Lung (tissue), 12 donors: ENCODE data around the gene SLBP. TPM values are rescaled to one million over a fixed set of nuclear protein-coding genes. Genes with fewer than 3 reads are reported as not detected.
A peak's percentile ranks its signal among the peaks of the same experiment; 100 is the strongest.

Experiments used
- ATAC-seq: fragments of 200-7000 bp; cut with Tn5 transposase; one replicate; pipeline ENCODE4 v1.9.1; 2020; ENCODE audit warnings: moderate number of reproducible peaks; ENCODE audit not compliant: insufficient read depth, low FRiP score
- DNase-seq, 3 donors: peaks; one replicate each; pipeline ENCODE4 v3.0.0-alpha.2; 2013 to 2017
- H3K27ac ChIP-seq, 2 donors: one replicate each; pipeline ENCODE4 v1.5.1; 2013; ENCODE audit warnings: mild to moderate bottlenecking in 2 of 2, moderate library complexity in 2 of 2, control low read depth in 1 of 2, inconsistent platforms in 1 of 2, low read depth in 1 of 2, low read length in 1 of 2
- H3K27me3 ChIP-seq, 3 donors: one replicate each; pipeline ENCODE4 v1.5.1; 2013; ENCODE audit warnings: low read length in 2 of 3; ENCODE audit not compliant: control insufficient read depth in 3 of 3, insufficient read depth in 3 of 3
- H3K36me3 ChIP-seq, 4 donors: one replicate each; pipeline ENCODE4 v1.5.1; 2013; ENCODE audit warnings: low read length in 4 of 4, mild to moderate bottlenecking in 1 of 4, moderate library complexity in 1 of 4; ENCODE audit not compliant: control insufficient read depth in 4 of 4, insufficient read depth in 4 of 4
- H3K4me1 ChIP-seq, 5 donors: one replicate each; pipeline ENCODE4 v1.5.1; 2013; ENCODE audit warnings: low read length in 5 of 5, mild to moderate bottlenecking in 2 of 5, moderate library complexity in 1 of 5; ENCODE audit not compliant: control insufficient read depth in 5 of 5, insufficient read depth in 5 of 5
- H3K4me3 ChIP-seq: one replicate; pipeline ENCODE4 v1.5.1; 2013; ENCODE audit warnings: mild to moderate bottlenecking, control low read depth, moderate library complexity
- H3K9ac ChIP-seq, 2 donors: one replicate each; pipeline ENCODE4 v1.5.1; 2013; ENCODE audit warnings: low read length in 2 of 2, control low read depth in 1 of 2; ENCODE audit not compliant: insufficient read depth in 1 of 2
- H3K9me3 ChIP-seq, 4 donors: one replicate each; pipeline ENCODE4 v1.5.1; 2013; ENCODE audit warnings: low read length in 3 of 4, mild to moderate bottlenecking in 1 of 4, moderate library complexity in 1 of 4; ENCODE audit not compliant: control insufficient read depth in 4 of 4, insufficient read depth in 3 of 4
- WGBS, 2 donors: extraction: QIAGEN DNeasy Blood & Tissue Kit; methylation state at CpG; one replicate each; pipeline ENCODE4 v1.1.7; 2013; 5-methylcytosine and 5-hydroxymethylcytosine counted together
- polyA plus RNA-seq, 2 donors: library from polyadenylated mRNA; stranded (reverse); fragments of 200-250 nt; gene quantifications; one replicate each; pipeline ENCODE4 v1.2.1, GENCODE V29; 2013
- total RNA-seq, 2 donors: library from RNA; depleted of rRNA in 1 of 2; stranded (reverse); fragments of >200 nt in 1 of 2; gene quantifications; one replicate each; pipeline ENCODE4 v1.2.1, GENCODE V29; 2014 to 2021
- TF ChIP-seq, protein P1 (sequence below): IDR thresholded peaks from 2 replicates; pipeline ENCODE4 v1.5.1; 2012; ENCODE audit warnings: mild to moderate bottlenecking; ENCODE audit errors: control extremely low read depth, extremely low read depth
- donor health status: control.
- donor health status: control.
- donor health status: Bipolar disorder and iron deficiency.
- donor health status: healthy.
- donor health status: DM: yes; HTN: yes; CAD: no.

Gene SLBP
- total and polyA plus RNA-seq, 4 donors, result 34.9 to 43.2 (median 34.9) TPM

DNA sequence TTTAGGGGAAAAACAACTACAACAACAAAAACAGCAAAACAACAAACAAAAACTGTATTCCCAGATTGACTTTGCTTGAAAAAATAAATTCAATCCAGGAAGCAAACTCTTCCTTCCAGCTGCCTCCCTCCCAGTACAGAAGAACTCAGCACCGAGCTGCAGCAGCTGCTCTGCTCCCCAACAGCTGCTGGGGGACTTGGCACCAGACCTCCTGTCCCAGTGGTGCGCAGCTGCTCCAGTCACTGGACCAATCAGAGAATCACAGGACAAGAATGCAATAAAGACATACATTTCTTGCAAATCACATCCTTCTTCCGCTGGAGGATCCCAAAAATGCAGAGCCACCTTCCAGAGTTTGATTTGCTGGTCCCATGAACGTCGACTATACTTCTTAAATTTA, 16.2 kb downstream of the SLBP start:
- Histone ChIP-seq H3K4me3 (no peak overlapping the region), H3K9me3 (peaks cover 0 to 4% (median 0%) of the 10 kb centered on the region in 4 donors), H3K27ac (no peak overlapping the region), H3K4me1 (peaks cover 0 to 1% (median 0%) of the 10 kb centered on the region in 5 donors), H3K27me3 (no peaks in the 10 kb centered on the region), H3K36me3 (peaks cover 30 to 44% (median 42%) of the 10 kb centered on the region in 4 donors), H3K9ac (no peak overlapping the region)
- ATAC-seq (no peak), DNase-seq (peak; percentile 39 to 50 (median 43))
- TF ChIP-seq, protein P1, sequence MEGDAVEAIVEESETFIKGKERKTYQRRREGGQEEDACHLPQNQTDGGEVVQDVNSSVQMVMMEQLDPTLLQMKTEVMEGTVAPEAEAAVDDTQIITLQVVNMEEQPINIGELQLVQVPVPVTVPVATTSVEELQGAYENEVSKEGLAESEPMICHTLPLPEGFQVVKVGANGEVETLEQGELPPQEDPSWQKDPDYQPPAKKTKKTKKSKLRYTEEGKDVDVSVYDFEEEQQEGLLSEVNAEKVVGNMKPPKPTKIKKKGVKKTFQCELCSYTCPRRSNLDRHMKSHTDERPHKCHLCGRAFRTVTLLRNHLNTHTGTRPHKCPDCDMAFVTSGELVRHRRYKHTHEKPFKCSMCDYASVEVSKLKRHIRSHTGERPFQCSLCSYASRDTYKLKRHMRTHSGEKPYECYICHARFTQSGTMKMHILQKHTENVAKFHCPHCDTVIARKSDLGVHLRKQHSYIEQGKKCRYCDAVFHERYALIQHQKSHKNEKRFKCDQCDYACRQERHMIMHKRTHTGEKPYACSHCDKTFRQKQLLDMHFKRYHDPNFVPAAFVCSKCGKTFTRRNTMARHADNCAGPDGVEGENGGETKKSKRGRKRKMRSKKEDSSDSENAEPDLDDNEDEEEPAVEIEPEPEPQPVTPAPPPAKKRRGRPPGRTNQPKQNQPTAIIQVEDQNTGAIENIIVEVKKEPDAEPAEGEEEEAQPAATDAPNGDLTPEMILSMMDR, result no peak
- 83 to 87% methylated on average over 5 of the region's 5 CpGs for WGBS, 2 donors

DNA sequence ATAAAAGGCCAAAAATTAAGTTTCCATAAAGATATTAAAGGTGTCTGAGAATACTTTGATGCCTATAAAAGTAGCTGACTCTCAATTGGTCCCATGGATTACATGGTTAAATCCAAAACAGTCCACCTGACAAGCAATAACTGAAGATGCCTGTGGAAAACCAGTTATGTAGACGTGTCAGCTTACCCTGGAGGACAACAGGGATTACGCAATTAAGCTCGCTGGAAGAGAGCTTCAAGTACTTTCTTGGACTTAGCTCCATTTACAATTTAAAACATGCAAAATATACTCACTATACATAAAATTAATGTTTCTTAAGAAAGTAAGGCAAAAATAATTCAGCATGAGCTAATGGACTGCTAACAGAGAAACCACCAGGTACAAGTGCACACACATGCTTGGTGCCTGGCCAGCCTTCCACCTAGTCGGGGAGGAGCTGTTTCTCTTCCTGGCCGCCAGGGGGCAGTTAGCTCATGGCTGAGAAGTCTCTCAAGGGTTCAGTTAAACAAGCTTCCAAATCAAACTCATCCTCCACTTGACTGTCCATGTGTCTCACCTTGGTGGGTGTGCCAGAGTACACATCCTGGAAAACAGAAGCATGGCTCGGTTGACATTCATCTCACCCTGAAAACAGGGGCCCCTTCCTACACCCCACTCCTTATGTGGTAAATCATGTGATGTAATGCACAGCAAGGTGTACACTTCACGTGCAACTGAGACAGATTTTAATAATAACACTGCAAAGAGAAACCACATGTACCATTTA, 18.8 kb downstream of the SLBP start:
- no peaks in the 10 kb centered on the region for H3K27me3 ChIP-seq
- peak; percentile 84 for ATAC-seq
- H3K9ac ChIP-seq, result no peak overlapping the region
- peaks cover 0 to 4% (median 0%) of the 10 kb centered on the region in 4 donors for H3K9me3 ChIP-seq
- 27 to 30% methylated on average over 7 of the region's 7 CpGs for WGBS, 2 donors
- H3K4me1 ChIP-seq, result peaks cover 0 to 1% (median 0%) of the 10 kb centered on the region in 5 donors
- H3K36me3 ChIP-seq, result peaks cover 20 to 40% (median 33%) of the 10 kb centered on the region in 4 donors
- DNase-seq, result peak; percentile 69 to 77 (median 71)
- no peak overlapping the region for H3K4me3 ChIP-seq
- TF ChIP-seq, protein P1, result peak; percentile 83
- no peak overlapping the region for H3K27ac ChIP-seq

DNA sequence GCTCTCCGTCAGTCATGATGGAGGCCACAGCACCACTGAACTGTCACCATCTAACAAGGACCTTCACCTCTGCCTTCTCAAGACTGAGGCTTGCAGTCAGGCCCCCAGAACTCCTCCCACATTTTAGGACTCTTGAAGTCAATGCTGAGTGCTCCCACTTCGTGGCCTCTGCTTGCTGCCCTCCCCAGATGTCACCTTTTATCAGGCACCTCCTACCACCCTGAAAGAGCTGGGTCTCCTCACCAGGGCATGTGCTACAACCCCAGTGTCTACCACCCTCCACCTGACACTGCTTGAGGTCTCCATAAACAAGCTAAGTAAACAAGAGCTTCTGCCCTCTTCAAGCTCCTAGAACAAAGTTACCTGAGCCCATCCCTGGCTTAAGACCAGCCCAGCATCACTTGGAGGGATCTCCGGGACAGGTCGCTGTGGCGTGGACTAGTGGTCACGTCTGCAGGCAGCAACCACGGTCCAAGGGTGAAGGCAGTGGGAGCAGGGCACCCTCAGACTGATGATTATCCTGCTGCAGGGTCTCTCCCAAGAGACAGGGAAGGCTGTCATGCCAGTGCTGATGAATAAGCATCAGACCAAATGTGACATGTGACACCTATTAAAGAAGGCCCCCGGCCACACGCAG, 20.3 kb downstream of the SLBP start:
- H3K4me3 ChIP-seq, result no peak overlapping the region
- peaks cover 0 to 4% (median 0%) of the 10 kb centered on the region in 4 donors for H3K9me3 ChIP-seq
- no peaks in the 10 kb centered on the region for H3K27me3 ChIP-seq
- H3K36me3 ChIP-seq, result peaks cover 16 to 32% (median 27%) of the 10 kb centered on the region in 4 donors
- no peak overlapping the region for H3K9ac ChIP-seq
- ATAC-seq, result no peak
- H3K27ac ChIP-seq, result peak overlapping the region in 1 of 2 donors; percentile 3
- H3K4me1 ChIP-seq, result peaks cover 0 to 1% (median 0%) of the 10 kb centered on the region in 5 donors
- TF ChIP-seq, protein P1, result no peak
- no peak for DNase-seq
- 86 to 88% methylated on average over 9 of the region's 9 CpGs for WGBS, 2 donors
